ENCODE results near the gene LGALS3BP. TPM values are rescaled to one million over a fixed set of nuclear protein-coding genes. Genes with fewer than 3 reads are reported as not detected.

Gene LGALS3BP
- total and polyA plus RNA-seq, 2 of the 13 experiments (the other 11 are each of a cell fraction or from before 2014, with no cell fraction given): 137 to 332 TPM

DNA sequence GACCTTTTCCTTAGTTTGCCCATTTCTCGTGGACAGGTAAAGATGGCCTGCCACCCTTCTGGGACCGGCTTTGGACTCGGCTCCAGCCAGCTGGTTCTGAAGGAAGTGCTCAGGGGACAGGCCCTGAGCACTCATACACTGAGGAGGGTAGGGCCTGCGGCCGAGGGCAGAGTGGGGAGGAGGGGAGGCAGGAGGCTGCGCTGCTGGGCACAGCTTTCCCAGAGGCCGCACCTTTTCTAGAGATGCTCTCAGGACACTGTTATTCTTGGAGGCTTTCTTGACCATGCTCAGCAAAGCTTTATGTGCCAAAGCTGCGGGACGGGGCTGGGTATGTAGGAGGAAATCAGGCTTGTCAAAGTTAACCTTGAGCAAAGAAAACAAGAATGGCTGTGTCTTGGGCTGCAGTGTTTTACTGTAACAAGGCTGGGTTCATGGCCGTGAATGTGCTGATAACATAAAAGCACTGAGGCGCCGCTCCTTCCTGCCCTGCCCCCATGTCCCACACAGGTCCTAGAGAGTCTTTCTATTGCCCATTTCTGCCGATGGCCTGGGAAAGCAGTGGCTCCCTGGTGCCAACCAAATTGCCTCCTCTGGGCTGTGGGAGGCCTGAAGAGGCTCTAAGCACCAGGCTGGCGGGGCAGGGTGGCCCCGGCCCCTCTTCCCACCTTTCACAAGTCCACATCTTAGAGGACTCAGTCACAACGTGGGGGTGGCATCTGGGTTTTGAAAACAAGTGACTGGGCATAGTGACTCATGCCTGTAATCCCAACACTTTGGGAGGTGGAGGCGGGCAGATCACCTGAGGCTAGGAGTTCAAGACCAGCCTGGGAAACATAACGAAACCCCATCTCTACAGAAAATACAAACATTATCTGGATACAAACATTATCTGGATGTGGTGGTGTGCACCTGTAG lies 32.2 kb downstream of the LGALS3BP start (continued):
- TF ChIP-seq, protein P1, sequence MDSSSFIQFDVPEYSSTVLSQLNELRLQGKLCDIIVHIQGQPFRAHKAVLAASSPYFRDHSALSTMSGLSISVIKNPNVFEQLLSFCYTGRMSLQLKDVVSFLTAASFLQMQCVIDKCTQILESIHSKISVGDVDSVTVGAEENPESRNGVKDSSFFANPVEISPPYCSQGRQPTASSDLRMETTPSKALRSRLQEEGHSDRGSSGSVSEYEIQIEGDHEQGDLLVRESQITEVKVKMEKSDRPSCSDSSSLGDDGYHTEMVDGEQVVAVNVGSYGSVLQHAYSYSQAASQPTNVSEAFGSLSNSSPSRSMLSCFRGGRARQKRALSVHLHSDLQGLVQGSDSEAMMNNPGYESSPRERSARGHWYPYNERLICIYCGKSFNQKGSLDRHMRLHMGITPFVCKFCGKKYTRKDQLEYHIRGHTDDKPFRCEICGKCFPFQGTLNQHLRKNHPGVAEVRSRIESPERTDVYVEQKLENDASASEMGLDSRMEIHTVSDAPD (CRISPR knock-in tag; IDR thresholded peaks at IDR 0.05): no peak
- TF ChIP-seq ZNF446 (CRISPR knock-in tag; IDR thresholded peaks at IDR 0.05): no peak
- no peak for TF ChIP-seq HHEX (CRISPR knock-in tag; IDR thresholded peaks at IDR 0.05)
- TF ChIP-seq, protein P2, sequence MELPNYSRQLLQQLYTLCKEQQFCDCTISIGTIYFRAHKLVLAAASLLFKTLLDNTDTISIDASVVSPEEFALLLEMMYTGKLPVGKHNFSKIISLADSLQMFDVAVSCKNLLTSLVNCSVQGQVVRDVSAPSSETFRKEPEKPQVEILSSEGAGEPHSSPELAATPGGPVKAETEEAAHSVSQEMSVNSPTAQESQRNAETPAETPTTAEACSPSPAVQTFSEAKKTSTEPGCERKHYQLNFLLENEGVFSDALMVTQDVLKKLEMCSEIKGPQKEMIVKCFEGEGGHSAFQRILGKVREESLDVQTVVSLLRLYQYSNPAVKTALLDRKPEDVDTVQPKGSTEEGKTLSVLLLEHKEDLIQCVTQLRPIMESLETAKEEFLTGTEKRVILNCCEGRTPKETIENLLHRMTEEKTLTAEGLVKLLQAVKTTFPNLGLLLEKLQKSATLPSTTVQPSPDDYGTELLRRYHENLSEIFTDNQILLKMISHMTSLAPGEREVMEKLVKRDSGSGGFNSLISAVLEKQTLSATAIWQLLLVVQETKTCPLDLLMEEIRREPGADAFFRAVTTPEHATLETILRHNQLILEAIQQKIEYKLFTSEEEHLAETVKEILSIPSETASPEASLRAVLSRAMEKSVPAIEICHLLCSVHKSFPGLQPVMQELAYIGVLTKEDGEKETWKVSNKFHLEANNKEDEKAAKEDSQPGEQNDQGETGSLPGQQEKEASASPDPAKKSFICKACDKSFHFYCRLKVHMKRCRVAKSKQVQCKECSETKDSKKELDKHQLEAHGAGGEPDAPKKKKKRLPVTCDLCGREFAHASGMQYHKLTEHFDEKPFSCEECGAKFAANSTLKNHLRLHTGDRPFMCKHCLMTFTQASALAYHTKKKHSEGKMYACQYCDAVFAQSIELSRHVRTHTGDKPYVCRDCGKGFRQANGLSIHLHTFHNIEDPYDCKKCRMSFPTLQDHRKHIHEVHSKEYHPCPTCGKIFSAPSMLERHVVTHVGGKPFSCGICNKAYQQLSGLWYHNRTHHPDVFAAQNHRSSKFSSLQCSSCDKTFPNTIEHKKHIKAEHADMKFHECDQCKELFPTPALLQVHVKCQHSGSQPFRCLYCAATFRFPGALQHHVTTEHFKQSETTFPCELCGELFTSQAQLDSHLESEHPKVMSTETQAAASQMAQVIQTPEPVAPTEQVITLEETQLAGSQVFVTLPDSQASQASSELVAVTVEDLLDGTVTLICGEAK (IDR thresholded peaks at IDR 0.05): no peak
- TF ChIP-seq, protein P2 (CRISPR knock-in tag; IDR thresholded peaks at IDR 0.05): no peak
- no peak for TF ChIP-seq JARID2 (CRISPR knock-in tag; IDR thresholded peaks at IDR 0.05; ENCODE audit: insufficient replicate concordance)
- no peak for TF ChIP-seq ZNF232 (CRISPR knock-in tag; IDR thresholded peaks at IDR 0.05; ENCODE audit: borderline replicate concordance)
- no peak for TF ChIP-seq ZNF788 (CRISPR knock-in tag; IDR thresholded peaks at IDR 0.05; ENCODE audit: borderline replicate concordance)
- TF ChIP-seq ZNF253 (CRISPR knock-in tag; IDR thresholded peaks at IDR 0.05; ENCODE audit: borderline replicate concordance): no peak
- TF ChIP-seq, protein P3, sequence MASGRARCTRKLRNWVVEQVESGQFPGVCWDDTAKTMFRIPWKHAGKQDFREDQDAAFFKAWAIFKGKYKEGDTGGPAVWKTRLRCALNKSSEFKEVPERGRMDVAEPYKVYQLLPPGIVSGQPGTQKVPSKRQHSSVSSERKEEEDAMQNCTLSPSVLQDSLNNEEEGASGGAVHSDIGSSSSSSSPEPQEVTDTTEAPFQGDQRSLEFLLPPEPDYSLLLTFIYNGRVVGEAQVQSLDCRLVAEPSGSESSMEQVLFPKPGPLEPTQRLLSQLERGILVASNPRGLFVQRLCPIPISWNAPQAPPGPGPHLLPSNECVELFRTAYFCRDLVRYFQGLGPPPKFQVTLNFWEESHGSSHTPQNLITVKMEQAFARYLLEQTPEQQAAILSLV (CRISPR knock-in tag; IDR thresholded peaks at IDR 0.05; ENCODE audit: borderline replicate concordance): no peak; the same call in 1 of the 2 replicates
- no peak for TF ChIP-seq MYNN (CRISPR knock-in tag; IDR thresholded peaks at IDR 0.05; ENCODE audit: low read depth)
- TF ChIP-seq, protein P4, sequence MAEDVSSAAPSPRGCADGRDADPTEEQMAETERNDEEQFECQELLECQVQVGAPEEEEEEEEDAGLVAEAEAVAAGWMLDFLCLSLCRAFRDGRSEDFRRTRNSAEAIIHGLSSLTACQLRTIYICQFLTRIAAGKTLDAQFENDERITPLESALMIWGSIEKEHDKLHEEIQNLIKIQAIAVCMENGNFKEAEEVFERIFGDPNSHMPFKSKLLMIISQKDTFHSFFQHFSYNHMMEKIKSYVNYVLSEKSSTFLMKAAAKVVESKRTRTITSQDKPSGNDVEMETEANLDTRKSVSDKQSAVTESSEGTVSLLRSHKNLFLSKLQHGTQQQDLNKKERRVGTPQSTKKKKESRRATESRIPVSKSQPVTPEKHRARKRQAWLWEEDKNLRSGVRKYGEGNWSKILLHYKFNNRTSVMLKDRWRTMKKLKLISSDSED (CRISPR knock-in tag; IDR thresholded peaks at IDR 0.05): no peak
- TF ChIP-seq MYC (CRISPR knock-in tag; IDR thresholded peaks at IDR 0.05; ENCODE audit: borderline replicate concordance): no peak; the same call in 1 of the 2 replicates
- TF ChIP-seq NFIB (CRISPR knock-in tag; IDR thresholded peaks at IDR 0.05; ENCODE audit: borderline replicate concordance): no peak

All from HepG2 (cell line).